ENCODE results near the gene TGFBI.

The TGFBI gene

DNA sequence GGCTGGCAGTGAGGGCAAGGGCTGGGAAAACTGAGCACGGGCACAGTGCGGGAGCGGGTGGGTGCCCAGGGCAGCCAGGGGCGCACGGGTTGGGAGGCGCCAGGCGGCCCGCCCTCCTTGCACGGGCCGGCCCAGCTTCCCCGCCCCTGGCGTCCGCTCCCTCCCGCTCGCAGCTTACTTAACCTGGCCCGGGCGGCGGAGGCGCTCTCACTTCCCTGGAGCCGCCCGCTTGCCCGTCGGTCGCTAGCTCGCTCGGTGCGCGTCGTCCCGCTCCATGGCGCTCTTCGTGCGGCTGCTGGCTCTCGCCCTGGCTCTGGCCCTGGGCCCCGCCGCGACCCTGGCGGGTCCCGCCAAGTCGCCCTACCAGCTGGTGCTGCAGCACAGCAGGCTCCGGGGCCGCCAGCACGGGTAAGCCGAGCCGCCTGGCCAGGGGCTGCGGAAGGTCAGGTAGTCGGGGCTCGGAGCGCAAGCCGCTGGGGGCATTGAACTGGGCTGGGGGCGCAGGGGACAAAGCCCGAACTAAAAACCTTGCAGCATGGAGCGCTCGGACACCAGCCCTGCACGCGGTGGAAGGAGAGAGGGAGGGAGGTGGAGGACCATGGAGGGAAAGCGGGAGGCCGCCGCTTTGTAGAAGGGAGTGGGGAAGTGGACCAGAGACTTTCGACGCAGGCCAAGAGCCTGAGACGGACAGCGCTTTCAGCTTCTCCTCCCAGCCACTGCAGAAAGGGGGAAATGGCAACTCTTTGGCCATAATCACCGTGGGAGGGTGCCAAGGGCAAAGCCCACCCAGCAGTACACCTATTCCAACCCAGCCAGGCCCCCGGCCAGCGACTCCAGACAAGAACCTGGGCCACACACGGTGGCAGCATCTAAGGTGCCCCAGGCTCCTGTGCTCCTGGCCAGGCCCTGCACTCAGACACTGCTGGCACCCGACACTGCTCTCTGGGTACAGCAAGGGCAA lies at the start of gene TGFBI:
Gene TGFBI, plus strand, starts transcription at position 207 of the 961 bp plus-strand sequence. Its CDS starts 68 bp downstream, at position 275.
- no peak within 1 kb of the TSS for H3K27ac ChIP-seq (ENCODE audit: low read depth, low read length)
- no peak for TF ChIP-seq EZH2phosphoT487 (conservative IDR thresholded peaks at IDR 0.05; ENCODE audit: low read length)
- TF ChIP-seq, protein P1, sequence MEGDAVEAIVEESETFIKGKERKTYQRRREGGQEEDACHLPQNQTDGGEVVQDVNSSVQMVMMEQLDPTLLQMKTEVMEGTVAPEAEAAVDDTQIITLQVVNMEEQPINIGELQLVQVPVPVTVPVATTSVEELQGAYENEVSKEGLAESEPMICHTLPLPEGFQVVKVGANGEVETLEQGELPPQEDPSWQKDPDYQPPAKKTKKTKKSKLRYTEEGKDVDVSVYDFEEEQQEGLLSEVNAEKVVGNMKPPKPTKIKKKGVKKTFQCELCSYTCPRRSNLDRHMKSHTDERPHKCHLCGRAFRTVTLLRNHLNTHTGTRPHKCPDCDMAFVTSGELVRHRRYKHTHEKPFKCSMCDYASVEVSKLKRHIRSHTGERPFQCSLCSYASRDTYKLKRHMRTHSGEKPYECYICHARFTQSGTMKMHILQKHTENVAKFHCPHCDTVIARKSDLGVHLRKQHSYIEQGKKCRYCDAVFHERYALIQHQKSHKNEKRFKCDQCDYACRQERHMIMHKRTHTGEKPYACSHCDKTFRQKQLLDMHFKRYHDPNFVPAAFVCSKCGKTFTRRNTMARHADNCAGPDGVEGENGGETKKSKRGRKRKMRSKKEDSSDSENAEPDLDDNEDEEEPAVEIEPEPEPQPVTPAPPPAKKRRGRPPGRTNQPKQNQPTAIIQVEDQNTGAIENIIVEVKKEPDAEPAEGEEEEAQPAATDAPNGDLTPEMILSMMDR (IDR thresholded peaks at IDR 0.05; ENCODE audit: insufficient read depth, low read length, poor library complexity, severe bottlenecking) = no peak

DNA sequence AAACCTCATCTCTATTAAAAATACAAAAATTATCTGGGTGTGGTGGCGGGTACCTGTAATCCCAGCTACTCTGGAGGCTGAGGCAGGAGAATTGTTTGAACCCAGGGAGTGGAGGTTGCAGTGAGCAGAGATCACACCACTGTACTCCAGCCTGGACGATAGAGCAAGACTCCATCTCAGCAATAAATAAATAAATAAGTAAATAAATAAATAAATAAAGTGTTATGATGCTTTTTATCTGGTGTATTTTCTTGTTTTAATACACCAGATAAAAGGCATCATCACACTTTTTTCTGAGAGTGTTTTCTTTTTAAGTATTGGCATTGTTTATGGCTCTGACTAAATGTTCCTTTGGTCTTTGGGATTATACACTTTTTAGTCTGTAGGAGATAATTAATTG lies 49.8 kb upstream of the TGFBI start:
- Histone ChIP-seq H3K79me2 (ENCODE audit: insufficient read depth, low read length) (no peaks in the 10 kb centered on the region), H3K4me3 (ENCODE audit: insufficient read depth, low read length, poor library complexity, severe bottlenecking) (no peak overlapping the region), H4K20me1 (ENCODE audit: low read depth, low read length) (no peaks in the 10 kb centered on the region), H3K4me2 (ENCODE audit: low read depth, low read length, poor library complexity, severe bottlenecking) (no peak overlapping the region), H3F3A (ENCODE audit: insufficient read depth) (no peaks in the 10 kb centered on the region), H3K9ac (ENCODE audit: low read length) (no peak overlapping the region), H2AFZ (ENCODE audit: low read depth, low read length, severe bottlenecking) (no peak overlapping the region), H3K9me3 (ENCODE audit: insufficient read depth, low read length) (no peaks in the 10 kb centered on the region), H3K27ac (ENCODE audit: low read depth, low read length) (no peak overlapping the region), H3K9me2 (replicated peaks; ENCODE audit: insufficient read depth, low read length) (no peaks in the 10 kb centered on the region), H3K36me3 (ENCODE audit: low read length) (no peaks in the 10 kb centered on the region), H3K27me3 (ENCODE audit: low read length) (no peaks in the 10 kb centered on the region)
- no peak for TF ChIP-seq EZH2phosphoT487 (conservative IDR thresholded peaks at IDR 0.05; ENCODE audit: low read length)
- TF ChIP-seq, protein P1 (IDR thresholded peaks at IDR 0.05; ENCODE audit: insufficient read depth, low read length, poor library complexity, severe bottlenecking) = no peak

More for the DNA sequence above, at the start of gene TGFBI:
- Histone ChIP-seq H3K4me3 (ENCODE audit: insufficient read depth, low read length, poor library complexity, severe bottlenecking) (no peak within 1 kb of the TSS), H3K79me2 (ENCODE audit: insufficient read depth, low read length) (no peaks in the 10 kb centered on the region), H3F3A (ENCODE audit: insufficient read depth) (no peaks in the 10 kb centered on the region), H3K4me2 (ENCODE audit: low read depth, low read length, poor library complexity, severe bottlenecking) (no peak within 1 kb of the TSS), H3K9me3 (ENCODE audit: insufficient read depth, low read length) (no peaks in the 10 kb centered on the region), H3K9me2 (replicated peaks; ENCODE audit: insufficient read depth, low read length) (no peaks in the 10 kb centered on the region), H3K9ac (ENCODE audit: low read length) (no peak within 1 kb of the TSS), H3K27me3 (ENCODE audit: low read length) (no peaks in the 10 kb centered on the region), H2AFZ (ENCODE audit: low read depth, low read length, severe bottlenecking) (no peak within 1 kb of the TSS), H4K20me1 (ENCODE audit: low read depth, low read length) (no peaks in the 10 kb centered on the region), H3K36me3 (ENCODE audit: low read length) (no peaks in the 10 kb centered on the region)

DNA sequence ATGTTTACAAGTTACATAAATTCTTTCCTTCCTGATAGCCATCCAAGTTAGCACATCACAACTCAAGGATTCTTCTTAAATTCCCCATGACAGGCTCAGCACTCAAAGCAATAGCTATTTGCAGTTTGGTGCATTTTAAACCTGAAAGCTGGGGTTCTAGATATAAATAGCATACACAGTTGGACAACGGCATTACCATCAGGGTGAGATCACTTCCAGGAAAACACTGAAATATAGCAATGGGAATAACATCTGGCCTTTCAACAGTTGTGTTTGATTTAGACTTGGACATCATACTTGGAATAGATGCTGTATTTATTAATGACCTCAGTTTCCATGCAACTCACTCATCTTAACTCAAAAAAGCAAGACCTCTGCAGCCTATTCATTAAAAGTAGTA lies 49.3 kb upstream of the TGFBI start:
- Histone ChIP-seq H3K9me3 (ENCODE audit: insufficient read depth, low read length) (no peaks in the 10 kb centered on the region), H3K9me2 (replicated peaks; ENCODE audit: insufficient read depth, low read length) (no peaks in the 10 kb centered on the region), H3K79me2 (ENCODE audit: insufficient read depth, low read length) (no peaks in the 10 kb centered on the region), H4K20me1 (ENCODE audit: low read depth, low read length) (no peaks in the 10 kb centered on the region), H2AFZ (ENCODE audit: low read depth, low read length, severe bottlenecking) (no peak overlapping the region), H3K9ac (ENCODE audit: low read length) (no peak overlapping the region), H3K4me2 (ENCODE audit: low read depth, low read length, poor library complexity, severe bottlenecking) (no peak overlapping the region), H3K4me3 (ENCODE audit: insufficient read depth, low read length, poor library complexity, severe bottlenecking) (no peak overlapping the region), H3K27me3 (ENCODE audit: low read length) (no peaks in the 10 kb centered on the region), H3K36me3 (ENCODE audit: low read length) (no peaks in the 10 kb centered on the region), H3F3A (ENCODE audit: insufficient read depth) (no peaks in the 10 kb centered on the region), H3K27ac (ENCODE audit: low read depth, low read length) (no peak overlapping the region)
- TF ChIP-seq, protein P1 (IDR thresholded peaks at IDR 0.05; ENCODE audit: insufficient read depth, low read length, poor library complexity, severe bottlenecking) = no peak
- no peak for TF ChIP-seq EZH2phosphoT487 (conservative IDR thresholded peaks at IDR 0.05; ENCODE audit: low read length)

Measured in SU-DHL-6 (cell line).